A549 (cell line): ENCODE results near the gene XPC. TPM values are rescaled to one million over a fixed set of nuclear protein-coding genes. Genes with fewer than 3 reads are reported as not detected.

Experiments used
- ATAC-seq, 2 experiments: fragments of 200-7000 bp in 1 of 2; fragments of >200 bp in 1 of 2; cut with Nextera tagmentation in 1 of 2; cut with Tn5 transposase in 1 of 2; 3 replicates each; pipeline versions ENCODE4 v1.8.0 to v1.9.1; 2018 to 2020; ENCODE audit warnings: mild to moderate bottlenecking in 1 of 2, moderate library complexity in 1 of 2
- CTCF ChIA-PET: fragments of 300-600 bp; sonication (Branson Sonifier 250); formaldehyde crosslinking; extraction: SDS; loops from one replicate; lab custom pipeline; 2021; ENCODE audit warnings: antibody characterized with exemption, inconsistent platforms; lab: Yijun Ruan, JAX
- POLR2A ChIA-PET: fragments of 350-600 bp; formaldehyde crosslinking; extraction: SDS; loops from one replicate; lab custom pipeline; 2021; ENCODE audit warnings: antibody characterized with exemption, inconsistent platforms; lab: Yijun Ruan, JAX
- DNase-seq, 2 experiments: peaks; one replicate each; pipeline versions ENCODE4 v3.0.0 to v3.0.0-alpha.2; 2011 to 2016; ENCODE audit warnings: low read depth in 1 of 2, low spot score in 1 of 2
- FAIRE-seq: peaks from 2 replicates; lab custom pipeline; 2011; peaks lifted over from hg19 to GRCh38; lab: Jason Lieb, UNC
- H3K27ac ChIP-seq, 2 experiments: fragments of >200 bp; sonication (Bioruptor Twin); formaldehyde crosslinking; 3 replicates each; pipeline ENCODE4 v1.5.1; 2016 to 2017
- H3K4me1 ChIP-seq: fragments of >200 bp; sonication (Bioruptor Twin); formaldehyde crosslinking; 3 replicates; pipeline ENCODE4 v1.6.1; 2016
- H3K4me2 ChIP-seq: fragments of >200 bp; sonication (Bioruptor Twin); formaldehyde crosslinking; 3 replicates; pipeline ENCODE4 v1.6.1; 2016
- H3K4me3 ChIP-seq: fragments of >200 bp; sonication (Bioruptor Twin); formaldehyde crosslinking; 3 replicates; pipeline ENCODE4 v1.5.1; 2016
- H3K9me3 ChIP-seq: fragments of >200 bp; sonication (Bioruptor Twin); formaldehyde crosslinking; 3 replicates; pipeline ENCODE4 v1.6.1; 2016
- ATOH8 ChIP-seq: fragments of 250-450 bp; sonication (Bioruptor Pico); IDR thresholded peaks from 2 replicates; pipeline ENCODE4 v1.5.0; 2020; ENCODE audit warnings: low read depth, mild to moderate bottlenecking, moderate library complexity
- BHLHE40 ChIP-seq: IDR thresholded peaks from 2 replicates; pipeline ENCODE4 v1.6.1; 2012; ENCODE audit warnings: low read depth, low read length, inconsistent platforms
- CEBPB ChIP-seq, 2 experiments: fragments of >200 bp in 1 of 2; sonication (Bioruptor Twin) in 1 of 2; formaldehyde crosslinking in 1 of 2; IDR thresholded peaks; 2 replicates each; pipeline ENCODE4 v1.6.1; 2012 to 2016
- EHF ChIP-seq: fragments of 250-450 bp; sonication (Bioruptor Pico); IDR thresholded peaks from 2 replicates; pipeline ENCODE4 v1.5.0; 2020; ENCODE audit warnings: mild to moderate bottlenecking
- EHMT2 ChIP-seq: fragments of 200-600 bp; sonication (generic); IDR thresholded peaks from 2 replicates; pipeline ENCODE4 v1.6.1; 2016; ENCODE audit warnings: antibody characterized with exemption, low read depth, mild to moderate bottlenecking, moderate library complexity
- ELK1 ChIP-seq: fragments of 150-350 bp; IDR thresholded peaks from 2 replicates; pipeline ENCODE4 v1.6.1; 2014; ENCODE audit warnings: low read depth, mild to moderate bottlenecking, low read length
- ESRRA ChIP-seq: fragments of 150-350 bp; IDR thresholded peaks from 2 replicates; pipeline ENCODE4 v1.6.1; 2014; ENCODE audit warnings: mild to moderate bottlenecking, low read length, borderline replicate concordance
- FOSB ChIP-seq: fragments of 250-450 bp; sonication (Bioruptor Pico); IDR thresholded peaks from 2 replicates; pipeline ENCODE4 v1.5.0; 2020; ENCODE audit warnings: mild to moderate bottlenecking, moderate library complexity
- FOSL2 ChIP-seq, 2 experiments: fragments of 450-650 bp in 1 of 2; fragments of >200 bp in 1 of 2; sonication (Bioruptor Twin) in 1 of 2; formaldehyde crosslinking; IDR thresholded peaks; 2 replicates each; pipeline versions ENCODE4 v1.5.0 to v1.6.1; 2016 to 2020; ENCODE audit warnings: mild to moderate bottlenecking in 1 of 2, moderate library complexity in 1 of 2
- FOXS1 ChIP-seq: fragments of 250-450 bp; sonication (Bioruptor Pico); IDR thresholded peaks from 2 replicates; pipeline ENCODE4 v1.5.0; 2020; ENCODE audit warnings: mild to moderate bottlenecking, moderate library complexity
- HES2 ChIP-seq: fragments of >200 bp; sonication (Bioruptor Twin); formaldehyde crosslinking; IDR thresholded peaks from 2 replicates; pipeline ENCODE4 v1.6.1; 2016
- HMGXB4 ChIP-seq: fragments of 250-450 bp; sonication (Bioruptor Pico); IDR thresholded peaks from 2 replicates; pipeline ENCODE4 v1.5.0; 2021; ENCODE audit warnings: mild to moderate bottlenecking, moderate library complexity, borderline replicate concordance
- HOXA7 ChIP-seq: fragments of 250-450 bp; sonication (Bioruptor Pico); IDR thresholded peaks from 2 replicates; pipeline ENCODE4 v1.5.0; 2020; ENCODE audit warnings: mild to moderate bottlenecking, moderate library complexity
- HOXB13 ChIP-seq: fragments of 250-450 bp; sonication (Bioruptor Pico); IDR thresholded peaks from 2 replicates; pipeline ENCODE4 v1.5.0; 2020; ENCODE audit warnings: low read depth, mild to moderate bottlenecking, moderate library complexity
- JUN ChIP-seq, 2 experiments: fragments of >200 bp; sonication (Bioruptor Twin); formaldehyde crosslinking; IDR thresholded peaks; 2 replicates in 1 of 2; 3 replicates in 1 of 2; pipeline ENCODE4 v1.6.1; 2016 to 2017
- JUNB ChIP-seq: fragments of >200 bp; sonication (Bioruptor Twin); formaldehyde crosslinking; IDR thresholded peaks from 2 replicates; pipeline ENCODE4 v1.6.1; 2016
- KDM5A ChIP-seq: fragments of 200-600 bp; sonication (generic); IDR thresholded peaks from 2 replicates; pipeline ENCODE4 v1.6.1; 2016; ENCODE audit warnings: antibody characterized with exemption, mild to moderate bottlenecking
- NPAS2 ChIP-seq: fragments of 250-450 bp; sonication (Bioruptor Pico); IDR thresholded peaks from 2 replicates; pipeline ENCODE4 v1.8.0; 2022; ENCODE audit warnings: mild to moderate bottlenecking, moderate library complexity, borderline replicate concordance
- NR3C1 ChIP-seq: fragments of >200 bp; sonication (Bioruptor Twin); formaldehyde crosslinking; IDR thresholded peaks from 3 replicates; pipeline ENCODE4 v1.6.1; 2017
- RCOR1 ChIP-seq: fragments of 150-350 bp; IDR thresholded peaks from 2 replicates; pipeline ENCODE4 v1.6.1; 2014; ENCODE audit warnings: antibody characterized with exemption, low read length, low read depth
- RFX5 ChIP-seq: fragments of 450-650 bp; IDR thresholded peaks from 2 replicates; pipeline ENCODE4 v1.7.1; 2014; ENCODE audit warnings: antibody characterized with exemption, mild to moderate bottlenecking, moderate library complexity
- RNF2 ChIP-seq: fragments of 200-600 bp; sonication (generic); IDR thresholded peaks from 2 replicates; pipeline ENCODE4 v1.6.1; 2016; ENCODE audit warnings: low read depth, mild to moderate bottlenecking, antibody characterized with exemption, moderate library complexity, borderline replicate concordance
- SREBF2 ChIP-seq: fragments of 450-650 bp; IDR thresholded peaks from 2 replicates; pipeline ENCODE4 v1.6.1; 2014; ENCODE audit warnings: mild to moderate bottlenecking, moderate library complexity
- TFCP2L1 ChIP-seq: fragments of 250-450 bp; sonication (Bioruptor Pico); IDR thresholded peaks from 2 replicates; pipeline ENCODE4 v1.5.0; 2021; ENCODE audit warnings: mild to moderate bottlenecking
- ZSCAN20 ChIP-seq: fragments of 250-450 bp; sonication (Bioruptor Pico); IDR thresholded peaks from 2 replicates; pipeline ENCODE4 v1.8.0; 2022; ENCODE audit warnings: mild to moderate bottlenecking, moderate library complexity
- WGBS: methylation state at CpG from one replicate; pipeline ENCODE4 v1.1.6; 2017; ENCODE audit errors: missing lambda C conversion rate; 5-methylcytosine and 5-hydroxymethylcytosine counted together
- polyA plus RNA-seq, 4 experiments: library from polyadenylated mRNA; depleted of rRNA in 3 of 4; stranded (reverse); fragments of >200 nt; fragmentation: RNase III in 1 of 4; extraction: RNeasy Plus Mini Kit Qiagen cat#74134 plus additional on column Dnase treatment in 1 of 4; gene quantifications; 2 replicates in 3 of 4; 3 replicates in 1 of 4; pipeline ENCODE4 v1.2.3, GENCODE V29; 2011 to 2017
- TF ChIP-seq, protein P1 (sequence below): fragments of >200 bp; sonication (Bioruptor Twin); formaldehyde crosslinking; IDR thresholded peaks from 3 replicates; pipeline ENCODE4 v1.6.1; 2016
- TF ChIP-seq, protein P2 (sequence below): fragments of 200-600 bp; sonication (generic); IDR thresholded peaks from 2 replicates; pipeline ENCODE4 v1.6.1; 2016; ENCODE audit warnings: antibody characterized with exemption, mild to moderate bottlenecking, moderate library complexity
- TF ChIP-seq, protein P3 (sequence below): IDR thresholded peaks from 2 replicates; pipeline ENCODE4 v1.6.1; 2012

XPC gene
- polyA plus RNA-seq, 2 of the 4 experiments (the other 2 are of a cell fraction) = 35.4 to 36.3 TPM

GRCh38 chr3:14124615-14125192, 53.7 kb downstream of the XPC start, which contains the start of the genes CHCHD4 and TMEM43 (continued):
- TF ChIP-seq ELK1 = no peak
- TF ChIP-seq, protein P1, sequence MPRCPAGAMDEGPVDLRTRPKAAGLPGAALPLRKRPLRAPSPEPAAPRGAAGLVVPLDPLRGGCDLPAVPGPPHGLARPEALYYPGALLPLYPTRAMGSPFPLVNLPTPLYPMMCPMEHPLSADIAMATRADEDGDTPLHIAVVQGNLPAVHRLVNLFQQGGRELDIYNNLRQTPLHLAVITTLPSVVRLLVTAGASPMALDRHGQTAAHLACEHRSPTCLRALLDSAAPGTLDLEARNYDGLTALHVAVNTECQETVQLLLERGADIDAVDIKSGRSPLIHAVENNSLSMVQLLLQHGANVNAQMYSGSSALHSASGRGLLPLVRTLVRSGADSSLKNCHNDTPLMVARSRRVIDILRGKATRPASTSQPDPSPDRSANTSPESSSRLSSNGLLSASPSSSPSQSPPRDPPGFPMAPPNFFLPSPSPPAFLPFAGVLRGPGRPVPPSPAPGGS = no peak; the same call in 2 of the 3 replicates
- no peak for TF ChIP-seq KDM5A
- TF ChIP-seq FOXS1 (CRISPR knock-in tag) = no peak
- TF ChIP-seq ZSCAN20 = no peak
- peak; percentile 46 for TF ChIP-seq ESRRA
- TF ChIP-seq, protein P2, sequence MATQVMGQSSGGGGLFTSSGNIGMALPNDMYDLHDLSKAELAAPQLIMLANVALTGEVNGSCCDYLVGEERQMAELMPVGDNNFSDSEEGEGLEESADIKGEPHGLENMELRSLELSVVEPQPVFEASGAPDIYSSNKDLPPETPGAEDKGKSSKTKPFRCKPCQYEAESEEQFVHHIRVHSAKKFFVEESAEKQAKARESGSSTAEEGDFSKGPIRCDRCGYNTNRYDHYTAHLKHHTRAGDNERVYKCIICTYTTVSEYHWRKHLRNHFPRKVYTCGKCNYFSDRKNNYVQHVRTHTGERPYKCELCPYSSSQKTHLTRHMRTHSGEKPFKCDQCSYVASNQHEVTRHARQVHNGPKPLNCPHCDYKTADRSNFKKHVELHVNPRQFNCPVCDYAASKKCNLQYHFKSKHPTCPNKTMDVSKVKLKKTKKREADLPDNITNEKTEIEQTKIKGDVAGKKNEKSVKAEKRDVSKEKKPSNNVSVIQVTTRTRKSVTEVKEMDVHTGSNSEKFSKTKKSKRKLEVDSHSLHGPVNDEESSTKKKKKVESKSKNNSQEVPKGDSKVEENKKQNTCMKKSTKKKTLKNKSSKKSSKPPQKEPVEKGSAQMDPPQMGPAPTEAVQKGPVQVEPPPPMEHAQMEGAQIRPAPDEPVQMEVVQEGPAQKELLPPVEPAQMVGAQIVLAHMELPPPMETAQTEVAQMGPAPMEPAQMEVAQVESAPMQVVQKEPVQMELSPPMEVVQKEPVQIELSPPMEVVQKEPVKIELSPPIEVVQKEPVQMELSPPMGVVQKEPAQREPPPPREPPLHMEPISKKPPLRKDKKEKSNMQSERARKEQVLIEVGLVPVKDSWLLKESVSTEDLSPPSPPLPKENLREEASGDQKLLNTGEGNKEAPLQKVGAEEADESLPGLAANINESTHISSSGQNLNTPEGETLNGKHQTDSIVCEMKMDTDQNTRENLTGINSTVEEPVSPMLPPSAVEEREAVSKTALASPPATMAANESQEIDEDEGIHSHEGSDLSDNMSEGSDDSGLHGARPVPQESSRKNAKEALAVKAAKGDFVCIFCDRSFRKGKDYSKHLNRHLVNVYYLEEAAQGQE = no peak
- TF ChIP-seq HES2 = no peak
- TF ChIP-seq JUNB = no peak
- TF ChIP-seq, protein P3, sequence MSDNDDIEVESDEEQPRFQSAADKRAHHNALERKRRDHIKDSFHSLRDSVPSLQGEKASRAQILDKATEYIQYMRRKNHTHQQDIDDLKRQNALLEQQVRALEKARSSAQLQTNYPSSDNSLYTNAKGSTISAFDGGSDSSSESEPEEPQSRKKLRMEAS = peak; percentile 53; the same call in 1 of the 2 replicates
- TF ChIP-seq CEBPB (IDR thresholded peaks at IDR 0.05) = no peak; a peak in 1 of 4 replicates
- no peak for TF ChIP-seq RFX5
- TF ChIP-seq ATOH8 (CRISPR knock-in tag) = no peak

DNA sequence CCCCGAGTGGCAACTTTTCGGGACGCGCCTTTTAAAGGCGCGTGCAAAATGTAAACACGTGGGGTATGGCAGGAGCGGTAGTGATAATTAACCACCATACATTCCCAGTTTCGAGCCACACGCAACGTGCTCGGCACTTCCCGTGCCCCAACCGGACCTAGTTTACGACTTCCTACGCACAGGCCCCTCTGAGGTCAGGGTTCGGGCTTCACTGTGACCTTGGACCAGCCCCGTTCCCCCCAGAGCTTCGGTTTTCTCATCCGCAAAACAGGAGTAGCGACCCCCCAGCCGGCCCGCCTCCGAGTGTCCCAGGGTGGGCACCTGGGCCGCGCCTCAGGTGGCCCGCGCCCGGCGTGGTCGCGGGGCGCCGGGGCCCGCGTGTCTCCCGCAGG, 54.2 kb downstream of the XPC start:
- CTCF ChIA-PET = interaction anchor here (0.9 to 2.5 kb wide), 9 partner anchors 10 to 466 kb away, joined by 3 to 9 read pairs (median 5); no protein-coding TSS in a partner anchor
- peak; percentile 57 to 63 for DNase-seq
- Histone ChIP-seq H3K4me3 (peak overlapping the region; percentile 91), H3K9me3 (no peaks in the 10 kb centered on the region), H3K4me2 (peak overlapping the region; percentile 99), H3K27ac (peak overlapping the region; percentile 94 to 98), H3K4me1 (peaks cover 19% of the 10 kb centered on the region)
- POLR2A ChIA-PET = interaction anchor here (0.6 to 3.0 kb wide), 12 partner anchors 9 to 527 kb away, joined by 3 to 41 read pairs (median 4); partner anchors contain the start of genes CCDC174, LSM3 and XPC
- no peak for FAIRE-seq
- WGBS = 4% methylated on average over 18 of the region's 37 CpGs
- ATAC-seq = peak; percentile 42 to 49
- TF ChIP-seq NPAS2 (CRISPR knock-in tag) = no peak
- no peak for TF ChIP-seq HES2
- TF ChIP-seq ESRRA = peak; percentile 75; the same call in 1 of the 2 replicates
- no peak for TF ChIP-seq FOSB (CRISPR knock-in tag)
- no peak for TF ChIP-seq JUNB
- no peak for TF ChIP-seq ZSCAN20
- TF ChIP-seq RNF2 = no peak
- TF ChIP-seq EHMT2 = no peak
- no peak for TF ChIP-seq BHLHE40
- no peak for TF ChIP-seq SREBF2
- no peak for TF ChIP-seq HMGXB4 (CRISPR knock-in tag)
- TF ChIP-seq, protein P3 = peak; percentile 95
- no peak for TF ChIP-seq EHF (CRISPR knock-in tag)
- TF ChIP-seq RCOR1 = no peak
- no peak; the same call in 1 of the 2 replicates for TF ChIP-seq HOXB13
- no peak for TF ChIP-seq TFCP2L1 (CRISPR knock-in tag)
- no peak for TF ChIP-seq HOXA7 (CRISPR knock-in tag)
- no peak for TF ChIP-seq NR3C1
- TF ChIP-seq JUN (IDR thresholded peaks at IDR 0.05) = no peak
- TF ChIP-seq FOSL2 (IDR thresholded peaks at IDR 0.05) = no peak
- TF ChIP-seq FOSL2 (CRISPR knock-in tag; IDR thresholded peaks at IDR 0.05) = no peak
